ENCODE measurements around the gene CCDC12. TPM values are rescaled to one million over a fixed set of nuclear protein-coding genes. Genes with fewer than 3 reads are reported as not detected.

Gene CCDC12
- total RNA-seq, 4 donors from 2014 or later = 20.4 to 49.7 (median 30.8) TPM

DNA sequence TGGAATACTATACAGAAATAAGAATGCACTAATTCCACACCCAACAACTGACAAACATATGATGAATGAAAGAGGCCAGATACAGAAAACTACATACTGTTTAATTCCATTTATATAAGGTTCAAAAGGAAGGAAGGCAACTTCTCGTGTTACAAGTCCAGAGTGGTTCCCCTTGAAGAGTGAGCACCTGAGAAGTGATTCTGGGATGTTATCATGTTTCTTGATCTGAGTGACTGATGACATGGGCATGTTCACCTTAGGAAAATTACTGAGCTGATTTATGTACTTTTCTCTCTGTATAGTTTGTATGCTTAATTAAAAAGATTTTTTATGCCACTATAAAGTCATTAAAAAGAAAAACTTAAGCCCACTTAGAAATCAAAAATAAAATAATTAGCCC is 13.6 kb downstream of the CCDC12 start:
- TF ChIP-seq CTCF (IDR thresholded peaks at IDR 0.05; ENCODE audit: low read depth) = no peak

GRCh38 chr3:46962427-46962826 is 14.1 kb downstream of the CCDC12 start:
- TF ChIP-seq CTCF (IDR thresholded peaks at IDR 0.05; ENCODE audit: low read depth) = no peak

DNA sequence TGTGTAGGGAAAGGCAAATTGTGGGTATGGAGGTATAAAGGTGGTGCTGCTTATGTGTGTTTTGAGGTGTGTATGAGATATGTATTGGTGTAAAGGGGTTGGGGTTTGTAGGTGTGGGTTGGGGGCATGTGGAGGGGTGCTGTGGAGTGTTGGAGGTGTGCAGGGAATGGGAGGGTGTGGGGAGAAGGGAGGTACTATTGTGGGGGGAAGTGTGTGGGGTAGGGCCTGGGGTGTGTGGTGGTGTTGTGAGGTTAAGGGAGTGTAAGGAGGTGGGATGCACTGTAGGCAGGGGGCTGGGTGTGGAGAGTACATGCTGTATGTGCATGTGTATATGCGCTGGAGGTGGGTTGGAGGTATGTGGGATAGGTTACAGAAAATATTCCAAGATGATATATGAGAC is 15.7 kb downstream of the CCDC12 start:
- TF ChIP-seq CTCF (IDR thresholded peaks at IDR 0.05; ENCODE audit: low read depth) = no peak

- TF ChIP-seq CTCF (IDR thresholded peaks at IDR 0.05; ENCODE audit: low read depth) = no peak
Measured at GRCh38 chr3:46960081-46960701, 16.4 kb downstream of the CCDC12 start.

DNA sequence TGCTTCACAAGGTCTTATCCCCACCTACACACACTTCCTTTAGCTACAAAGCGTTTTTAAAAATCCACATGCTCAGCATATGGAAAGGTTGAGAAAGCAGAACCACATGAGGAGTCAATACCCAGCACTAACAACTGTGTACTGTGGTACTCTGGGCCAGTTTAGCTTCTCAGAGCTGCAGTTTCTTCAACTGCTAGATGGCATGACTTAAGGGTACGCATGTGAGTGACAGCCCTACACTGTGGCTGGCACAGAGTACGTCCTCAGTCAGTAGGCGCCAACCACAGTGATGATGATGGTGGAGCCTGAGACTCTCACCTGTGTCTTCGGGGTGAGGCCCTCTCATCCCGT is 17.4 kb downstream of the CCDC12 start:
- TF ChIP-seq CTCF (IDR thresholded peaks at IDR 0.05; ENCODE audit: low read depth) = no peak

DNA sequence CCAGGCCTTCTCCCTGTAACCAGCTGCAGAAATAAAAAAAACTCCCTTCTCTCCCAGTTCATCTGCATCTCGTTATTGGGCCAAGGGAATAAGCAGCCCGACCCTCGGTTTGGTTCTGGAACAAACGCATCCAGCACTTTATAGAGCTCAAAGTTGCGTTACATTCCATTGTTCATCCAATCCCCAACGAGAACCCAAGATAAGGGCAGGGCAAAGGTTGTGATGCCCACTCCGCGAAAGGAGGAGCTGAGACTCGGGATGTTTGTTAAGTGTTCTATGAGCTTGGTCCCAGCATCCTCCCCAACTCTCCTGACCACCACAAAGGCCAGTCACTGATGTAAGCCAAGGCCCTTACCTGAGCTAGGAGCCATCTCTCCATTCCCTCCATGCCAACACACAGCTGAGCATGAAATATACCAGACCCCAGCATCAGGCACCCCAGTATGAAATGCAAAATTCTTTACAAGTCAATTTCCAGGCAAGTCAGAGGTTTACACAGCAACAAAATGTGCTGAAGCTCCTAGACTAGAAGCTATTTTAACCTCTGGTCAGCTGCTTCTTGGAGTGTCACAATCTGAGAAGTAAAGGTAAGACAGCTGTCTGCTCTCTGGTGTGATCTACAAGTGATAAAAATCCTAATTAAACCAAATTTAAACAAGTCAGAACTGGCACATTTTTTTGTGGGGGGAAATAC is 17.9 kb downstream of the CCDC12 start:
- TF ChIP-seq CTCF (IDR thresholded peaks at IDR 0.05; ENCODE audit: low read depth) = no peak

DNA sequence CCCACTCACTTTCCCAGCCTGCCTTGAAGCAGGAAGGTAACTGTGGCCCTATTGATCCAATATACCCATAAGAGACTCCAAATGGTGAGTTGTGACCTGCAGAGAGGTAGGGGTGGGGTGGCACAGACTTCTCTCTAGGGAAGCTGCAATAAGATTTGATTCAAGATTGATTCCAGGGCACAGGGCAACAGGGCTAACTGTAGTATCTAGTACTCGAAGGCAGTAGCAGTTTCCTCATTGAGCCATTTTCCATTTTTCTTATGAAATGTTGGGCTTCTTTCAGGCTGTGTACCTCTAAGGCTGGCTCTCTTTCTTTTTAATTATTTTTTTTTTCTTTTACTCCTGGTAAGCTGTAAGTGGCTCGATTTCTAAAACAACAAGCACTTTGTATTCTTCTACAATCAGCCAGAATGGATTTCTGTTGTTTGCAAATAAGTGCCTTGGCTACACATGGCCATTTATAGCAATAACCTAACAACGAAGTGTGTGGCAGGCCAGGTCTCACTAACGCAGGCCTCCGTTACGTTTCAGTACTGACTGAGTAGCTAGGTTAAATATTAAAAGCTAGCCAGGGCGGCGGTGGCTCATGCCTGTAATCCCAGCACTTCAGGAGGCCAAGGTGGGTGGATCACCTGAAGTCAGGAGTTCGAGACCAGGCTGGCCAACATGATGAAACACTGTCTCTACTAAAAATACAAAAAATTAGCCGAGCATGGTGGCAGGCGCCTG is 19.3 kb downstream of the CCDC12 start:
- no peak for TF ChIP-seq CTCF (IDR thresholded peaks at IDR 0.05; ENCODE audit: low read depth)

Data from subcutaneous adipose tissue (tissue), 4 donors.